Stimulated activated CD8-positive, alpha-beta memory T cell treated with anti-CD3 and anti-CD28 coated beads, Interleukin-2, amount 100 ng/mL, for 1 hour (primary cell): Measurements from ENCODE around the gene FALEC.

Experiments used
- DNase-seq, 2 donors: peaks; one replicate each; pipeline ENCODE4 v3.0.0-alpha.2; 2020; ENCODE audit warnings: low read depth in 2 of 2

The FALEC gene

DNA sequence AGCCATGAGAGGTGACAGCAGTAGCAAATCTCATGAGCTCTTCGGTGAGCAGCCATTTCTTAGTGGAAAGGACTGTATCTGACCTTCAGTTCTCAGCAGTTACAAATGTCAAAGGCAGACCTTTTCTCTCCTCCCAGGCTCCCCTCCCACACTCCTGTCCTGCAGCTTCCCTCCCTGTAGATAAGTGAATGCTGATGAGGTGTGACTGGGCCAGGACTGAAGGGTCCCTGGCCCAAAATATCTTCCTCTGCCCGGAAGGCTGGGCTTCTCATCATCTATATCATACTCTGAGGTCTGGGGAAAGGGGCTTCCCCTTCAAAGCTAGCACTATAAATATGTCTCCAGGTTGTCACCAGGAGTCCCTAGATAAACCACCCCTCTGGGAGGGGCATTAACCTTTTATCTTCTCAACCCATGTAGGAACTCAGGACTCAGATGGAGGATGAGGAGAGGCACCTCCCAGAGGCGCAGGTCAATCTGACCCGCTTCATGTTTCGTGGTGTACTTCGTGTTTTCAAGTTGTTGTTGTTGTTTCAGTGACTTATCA, 30.0 kb downstream of the FALEC start:
- no peak for DNase-seq

DNA sequence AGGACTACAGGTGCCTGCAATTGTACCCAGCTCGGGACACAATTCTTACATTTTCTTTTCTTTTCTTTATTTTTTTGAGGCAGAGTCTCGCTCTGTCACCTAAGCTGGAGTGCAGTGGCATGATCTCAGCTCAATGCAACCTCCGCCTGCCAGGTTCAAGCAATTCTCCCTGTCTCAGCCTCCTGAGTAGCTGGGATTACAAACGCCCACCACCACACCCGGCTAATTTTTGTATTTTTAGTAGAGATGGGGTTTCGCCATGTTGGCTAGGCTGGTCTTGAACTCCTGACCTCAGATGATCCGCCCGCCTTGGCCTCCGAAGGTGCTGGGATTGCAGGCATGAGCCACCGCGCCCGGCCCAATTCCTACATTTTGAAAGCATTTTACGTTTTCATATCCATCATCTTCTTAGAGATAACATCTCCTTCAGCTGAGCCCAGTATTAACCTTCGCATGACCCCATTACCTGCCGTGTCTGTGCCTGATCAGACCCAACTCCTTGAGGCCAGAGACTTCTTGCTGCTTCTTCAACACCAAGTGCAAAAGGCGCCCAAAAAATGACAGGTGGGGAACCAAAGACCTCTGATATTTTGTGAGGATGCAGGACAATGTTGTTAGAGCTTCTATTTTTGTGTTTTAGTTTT, 30.9 kb downstream of the FALEC start:
- DNase-seq = no peak

GRCh38 chr1:150548324-150548631, 32.7 kb downstream of the FALEC start:
- no peak for DNase-seq

- no peak for DNase-seq
Measured at GRCh38 chr1:150548632-150549495, 33.3 kb downstream of the FALEC start, which contains the start of gene ADAMTSL4. ADAMTSL4 (plus strand) TSS chr1:150549408; CDS start chr1:150552289, 2,881 bp downstream.

DNA sequence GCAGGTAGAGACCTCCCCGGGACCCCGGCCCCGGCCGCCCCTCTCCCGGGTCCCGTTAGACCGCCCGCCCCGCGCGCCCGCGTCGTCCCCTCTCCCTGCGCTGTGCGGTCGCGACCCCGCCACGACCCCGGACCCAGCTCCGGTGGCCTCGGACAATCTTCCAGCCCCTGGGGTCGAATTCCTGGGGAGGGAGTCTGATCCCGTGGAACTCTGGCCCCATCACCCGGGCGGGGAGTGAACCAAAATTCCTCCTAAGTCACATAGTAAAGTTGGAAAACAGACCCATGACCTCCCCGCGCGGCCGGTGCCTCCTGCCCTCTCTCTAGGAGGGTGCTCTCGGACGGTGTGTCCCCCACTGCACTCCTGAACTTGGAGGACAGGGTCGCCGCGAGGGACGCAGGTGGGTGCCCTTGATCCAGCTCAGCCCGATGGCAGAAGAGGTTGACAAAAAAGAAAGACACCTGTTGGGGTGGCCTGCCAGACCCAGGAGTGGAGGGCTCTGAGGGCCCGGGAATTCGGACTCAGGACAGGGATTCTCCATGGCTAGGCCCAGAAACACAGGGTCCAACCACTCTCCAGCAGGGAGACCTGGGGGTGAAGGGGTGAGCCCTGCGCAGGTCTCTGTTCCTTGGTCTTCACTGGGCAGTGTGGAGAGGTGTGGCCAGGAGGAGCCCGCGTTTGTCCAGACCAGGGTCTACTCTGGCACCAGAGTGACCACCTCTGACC, 34.1 kb downstream of the FALEC start:
- no peak for DNase-seq

DNA sequence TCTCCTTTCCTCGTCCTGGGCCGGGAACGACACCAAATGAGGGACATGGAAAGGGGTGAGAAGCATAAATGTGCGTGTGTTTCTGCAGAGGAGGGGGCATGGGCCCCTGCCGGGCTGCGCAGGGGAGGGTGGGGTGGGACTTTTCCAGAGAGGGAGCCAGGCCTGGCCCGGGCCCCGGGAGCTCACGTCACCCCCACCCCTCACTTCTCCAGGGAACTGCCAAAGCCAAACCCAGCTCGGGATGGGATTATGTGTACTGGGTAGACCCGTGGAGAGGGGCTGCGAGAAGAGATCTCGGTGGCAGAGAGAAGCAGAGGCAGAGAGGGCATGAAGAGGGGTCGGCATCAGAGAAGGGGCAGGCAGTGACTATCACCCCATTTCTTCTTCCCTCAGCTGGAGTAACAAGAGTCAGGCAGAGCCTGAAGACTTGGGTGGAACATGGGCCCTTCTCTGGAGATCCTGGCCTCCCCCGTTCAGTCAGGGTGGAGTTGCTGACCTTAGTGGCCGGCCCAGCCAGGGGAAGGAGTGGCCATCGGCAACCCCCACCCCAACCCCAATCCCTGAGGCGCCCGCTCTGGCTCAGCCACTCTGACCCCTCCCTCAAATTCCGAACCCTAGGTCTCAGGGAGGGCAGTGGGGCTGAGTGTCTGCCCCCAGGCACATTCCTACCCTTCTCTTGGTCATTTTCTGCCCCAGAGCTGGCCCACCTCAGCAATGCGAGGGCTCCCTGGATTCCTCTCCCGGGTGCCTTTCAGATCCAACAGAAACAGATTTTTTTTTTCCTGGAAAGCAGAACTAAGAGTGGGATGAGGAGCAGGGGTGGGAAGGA, 34.9 kb downstream of the FALEC start:
- no peak for DNase-seq

GRCh38 chr1:150551051-150551783, 35.7 kb downstream of the FALEC start:
- DNase-seq = no peak

GRCh38 chr1:150551784-150552127, 36.2 kb downstream of the FALEC start:
- no peak for DNase-seq

DNA sequence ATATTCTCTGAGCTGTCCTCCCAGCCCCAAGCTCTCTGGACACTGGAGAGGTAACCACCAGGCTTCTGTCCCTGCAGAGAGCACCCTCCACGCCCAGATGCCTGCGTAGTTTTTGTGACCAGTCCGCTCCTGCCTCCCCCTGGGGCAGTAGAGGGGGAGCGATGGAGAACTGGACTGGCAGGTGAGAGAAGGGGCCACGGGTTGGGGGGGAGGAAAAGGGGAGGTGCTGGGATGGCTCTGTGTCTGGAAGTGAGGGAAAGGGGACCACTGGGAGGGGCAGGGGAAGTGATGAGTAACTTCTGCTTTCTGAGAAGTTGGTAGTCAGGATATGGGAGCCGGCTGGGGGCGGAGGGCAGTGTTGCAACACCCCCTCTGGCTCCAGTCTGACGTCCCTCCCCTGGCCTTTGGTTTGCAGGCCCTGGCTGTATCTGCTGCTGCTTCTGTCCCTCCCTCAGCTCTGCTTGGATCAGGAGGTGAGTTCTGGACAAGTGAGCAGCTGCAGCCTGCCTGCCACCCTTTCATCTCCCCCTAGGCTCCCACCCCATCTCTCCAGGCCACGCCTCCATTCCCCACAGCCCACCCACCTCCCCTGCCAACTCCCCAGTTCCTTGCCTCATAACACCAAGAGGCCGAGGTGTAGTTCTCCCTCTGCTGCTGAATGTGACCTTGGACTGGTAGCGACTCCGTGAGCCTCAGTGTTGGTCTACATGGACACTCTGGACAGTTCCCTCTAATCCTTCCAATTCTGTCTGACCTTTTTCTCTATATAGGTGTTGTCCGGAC, 36.8 kb downstream of the FALEC start:
- DNase-seq = no peak

- no peak for DNase-seq
Measured at GRCh38 chr1:150552911-150553289, 37.3 kb downstream of the FALEC start.

DNA sequence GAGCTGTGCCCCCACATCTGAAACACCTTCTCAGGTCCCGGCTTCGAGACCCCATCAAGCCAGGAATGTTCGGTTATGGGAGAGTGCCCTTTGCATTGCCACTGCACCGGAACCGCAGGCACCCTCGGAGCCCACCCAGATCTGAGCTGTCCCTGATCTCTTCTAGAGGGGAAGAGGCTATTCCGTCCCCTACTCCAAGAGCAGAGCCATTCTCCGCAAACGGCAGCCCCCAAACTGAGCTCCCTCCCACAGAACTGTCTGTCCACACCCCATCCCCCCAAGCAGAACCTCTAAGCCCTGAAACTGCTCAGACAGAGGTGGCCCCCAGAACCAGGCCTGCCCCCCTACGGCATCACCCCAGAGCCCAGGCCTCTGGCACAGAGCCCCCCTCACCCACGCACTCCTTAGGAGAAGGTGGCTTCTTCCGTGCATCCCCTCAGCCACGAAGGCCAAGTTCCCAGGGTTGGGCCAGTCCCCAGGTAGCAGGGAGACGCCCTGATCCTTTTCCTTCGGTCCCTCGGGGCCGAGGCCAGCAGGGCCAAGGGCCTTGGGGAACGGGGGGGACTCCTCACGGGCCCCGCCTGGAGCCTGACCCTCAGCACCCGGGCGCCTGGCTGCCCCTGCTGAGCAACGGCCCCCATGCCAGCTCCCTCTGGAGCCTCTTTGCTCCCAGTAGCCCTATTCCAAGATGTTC, 38.0 kb downstream of the FALEC start:
- no peak for DNase-seq

DNA sequence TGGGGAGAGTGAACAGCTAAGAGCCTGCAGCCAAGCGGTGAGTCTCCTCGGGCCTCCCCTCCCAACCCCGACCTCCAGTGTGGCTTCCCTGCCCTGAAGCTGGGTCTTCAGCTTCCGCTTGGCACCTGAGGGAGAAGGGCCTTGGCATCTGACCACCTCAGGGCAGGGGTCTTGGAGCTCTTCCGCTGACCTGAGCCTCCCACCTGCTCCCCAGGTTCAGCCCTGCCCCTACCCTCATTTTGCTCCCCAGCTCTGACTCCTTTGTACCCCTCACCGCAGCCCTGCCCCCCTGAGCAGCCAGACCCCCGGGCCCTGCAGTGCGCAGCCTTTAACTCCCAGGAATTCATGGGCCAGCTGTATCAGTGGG, 38.5 kb downstream of the FALEC start:
- DNase-seq = no peak

- DNase-seq = no peak
Measured at GRCh38 chr1:150555198-150555970, 39.8 kb downstream of the FALEC start.

- no peak for DNase-seq
Measured at GRCh38 chr1:150555971-150556865, 40.7 kb downstream of the FALEC start.

DNA sequence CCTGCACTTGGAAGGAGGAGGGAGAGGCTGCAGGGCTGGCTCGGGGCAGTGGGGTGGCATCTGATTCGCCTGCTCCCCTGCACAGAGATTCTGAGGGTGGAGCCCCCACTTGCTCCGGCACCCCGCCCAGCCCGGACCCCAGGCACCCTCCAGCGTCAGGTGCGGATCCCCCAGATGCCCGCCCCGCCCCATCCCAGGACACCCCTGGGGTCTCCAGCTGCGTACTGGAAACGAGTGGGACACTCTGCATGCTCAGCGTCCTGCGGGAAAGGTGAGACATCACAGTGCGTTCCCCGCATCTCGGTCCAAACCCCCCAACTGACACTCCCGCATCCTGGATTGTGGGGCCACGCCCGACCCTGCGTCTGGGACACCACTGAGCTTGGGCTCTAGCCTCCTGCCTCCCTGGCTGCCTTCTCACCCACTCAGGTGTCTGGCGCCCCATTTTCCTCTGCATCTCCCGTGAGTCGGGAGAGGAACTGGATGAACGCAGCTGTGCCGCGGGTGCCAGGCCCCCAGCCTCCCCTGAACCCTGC, 41.6 kb downstream of the FALEC start:
- no peak for DNase-seq

GRCh38 chr1:150557813-150558212, 42.3 kb downstream of the FALEC start:
- DNase-seq = no peak

DNA sequence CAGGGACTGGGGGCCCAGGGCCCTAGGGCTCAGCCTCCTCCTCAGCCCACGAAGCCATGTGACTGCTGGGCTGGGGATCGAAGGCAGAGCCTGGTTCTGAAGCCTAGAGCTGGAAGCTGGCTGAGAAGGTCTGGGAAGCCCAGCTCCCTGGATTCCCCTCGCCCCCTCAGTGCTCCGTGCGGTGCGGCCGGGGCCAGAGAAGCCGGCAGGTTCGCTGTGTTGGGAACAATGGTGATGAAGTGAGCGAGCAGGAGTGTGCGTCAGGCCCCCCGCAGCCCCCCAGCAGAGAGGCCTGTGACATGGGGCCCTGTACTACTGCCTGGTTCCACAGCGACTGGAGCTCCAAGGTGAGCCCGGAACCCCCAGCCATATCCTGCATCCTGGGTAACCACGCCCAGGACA, 42.8 kb downstream of the FALEC start:
- no peak for DNase-seq
